ENCODE data around the gene GATAD2B.

The GATAD2B gene

GRCh38 chr1:153958111-153958960 is 35.6 kb upstream of the GATAD2B start, which contains the start of gene CRTC2 (continued):
- TF ChIP-seq ZNF292 (tag by site-specific recombination; IDR thresholded peaks at IDR 0.05; ENCODE audit: borderline replicate concordance, low read depth) (no peak), ZBTB44 (tag by site-specific recombination; IDR thresholded peaks at IDR 0.05) (no peak), CTCF (tag by site-specific recombination; IDR thresholded peaks at IDR 0.05) (peak; percentile 75; the same call in 1 of the 2 replicates), KLF16 (tag by site-specific recombination; IDR thresholded peaks at IDR 0.05) (peak; percentile 91), ZNF133 (tag by site-specific recombination; IDR thresholded peaks at IDR 0.05) (no peak), ZNF155 (tag by site-specific recombination; IDR thresholded peaks at IDR 0.05) (no peak), ZNF169 (tag by site-specific recombination; IDR thresholded peaks at IDR 0.05) (no peak), ZNF596 (tag by site-specific recombination; IDR thresholded peaks at IDR 0.05) (no peak), ZNF23 (tag by site-specific recombination; IDR thresholded peaks at IDR 0.05; ENCODE audit: borderline replicate concordance) (no peak), GLIS2 (tag by site-specific recombination; IDR thresholded peaks at IDR 0.05) (peak; percentile 87), ZNF513 (tag by site-specific recombination; IDR thresholded peaks at IDR 0.05) (0 out of 2 replicates have a peak, but pooled peaks have one; percentile 27), ZNF747 (tag by site-specific recombination; IDR thresholded peaks at IDR 0.05) (no peak), SP2 (tag by site-specific recombination; IDR thresholded peaks at IDR 0.05) (peak; percentile 89), ZNF561 (tag by site-specific recombination; IDR thresholded peaks at IDR 0.05; ENCODE audit: borderline replicate concordance) (peak; percentile 76; the same call in 1 of the 2 replicates), ZNF664 (tag by site-specific recombination; IDR thresholded peaks at IDR 0.05) (no peak), ZNF792 (tag by site-specific recombination; IDR thresholded peaks at IDR 0.05) (peak; percentile 78; the same call in 1 of the 2 replicates), ZNF19 (tag by site-specific recombination; IDR thresholded peaks at IDR 0.05; ENCODE audit: low read depth) (no peak), ZNF174 (tag by site-specific recombination; IDR thresholded peaks at IDR 0.05) (no peak), ZBTB6 (tag by site-specific recombination; IDR thresholded peaks at IDR 0.05) (peak; percentile 39; the same call in 1 of the 2 replicates), ZNF146 (tag by site-specific recombination; IDR thresholded peaks at IDR 0.05) (no peak), ZNF37A (tag by site-specific recombination; IDR thresholded peaks at IDR 0.05) (no peak), ZNF514 (tag by site-specific recombination; IDR thresholded peaks at IDR 0.05) (no peak), ZNF175 (tag by site-specific recombination; IDR thresholded peaks at IDR 0.05) (no peak), ZNF324 (tag by site-specific recombination; IDR thresholded peaks at IDR 0.05) (peak; percentile 87; the same call in 1 of the 2 replicates), ZNF449 (tag by site-specific recombination; IDR thresholded peaks at IDR 0.05) (peak; percentile 32), ZNF621 (tag by site-specific recombination; IDR thresholded peaks at IDR 0.05) (no peak), ZSCAN30 (tag by site-specific recombination; IDR thresholded peaks at IDR 0.05) (peak; percentile 90), BCL11A (tag by site-specific recombination; IDR thresholded peaks at IDR 0.05; ENCODE audit: low read depth) (no peak), MZF1 (tag by site-specific recombination; IDR thresholded peaks at IDR 0.05; ENCODE audit: borderline replicate concordance) (no peak), ZNF544 (tag by site-specific recombination; IDR thresholded peaks at IDR 0.05) (no peak), ZNF530 (tag by site-specific recombination; IDR thresholded peaks at IDR 0.05; ENCODE audit: low read depth) (no peak), ZNF274 (IDR thresholded peaks at IDR 0.05; ENCODE audit: low read length) (no peak), ZNF274 (tag by site-specific recombination; IDR thresholded peaks at IDR 0.05; ENCODE audit: borderline replicate concordance) (no peak), ZNF626 (tag by site-specific recombination; IDR thresholded peaks at IDR 0.05) (no peak)
